GM12878 (cell line): ENCODE results near the gene NUDT22. TPM values are rescaled to one million over a fixed set of nuclear protein-coding genes. Genes with fewer than 3 reads are reported as not detected.

Source experiments
- ATAC-seq: fragments of 200-7000 bp; cut with Tn5 transposase; 3 replicates; pipeline ENCODE4 v1.9.1; 2020; ENCODE audit warnings: mild to moderate bottlenecking, moderate library complexity
- BruUV-seq: library from RNA; stranded (reverse); fragments of 400-500 nt; replicated peaks from 2 replicates; lab custom pipeline; 2021; lab: Mats Ljungman, UMichigan
- CTCF ChIA-PET: fragments of 300-600 bp; sonication (Branson Sonifier 250); formaldehyde crosslinking; extraction: SDS; loops from one replicate; lab custom pipeline; 2021; ENCODE audit warnings: inconsistent platforms; lab: Yijun Ruan, JAX
- POLR2A ChIA-PET: fragments of 350-600 bp; formaldehyde crosslinking; extraction: SDS; loops from one replicate; lab custom pipeline; 2021; ENCODE audit warnings: inconsistent platforms; lab: Charles Lee
- RAD21 ChIA-PET: fragments of 300-600 bp; sonication (Branson Sonifier 250); formaldehyde crosslinking; loops from one replicate; lab custom pipeline; 2023; ENCODE audit warnings: antibody characterized with exemption; ENCODE audit not compliant: unreplicated experiment; lab: Charles Lee
- SMC1A ChIA-PET: fragments of 300-600 bp; sonication (Branson Sonifier 250); formaldehyde crosslinking; loops from one replicate; lab custom pipeline; 2023; ENCODE audit not compliant: unreplicated experiment, uncharacterized antibody; lab: Charles Lee
- DNase-seq: peaks from one replicate; pipeline ENCODE4 v3.0.0-alpha.2; 2011; ENCODE audit warnings: low read depth, low spot score
- FAIRE-seq: peaks from 3 replicates; lab custom pipeline; 2011; peaks lifted over from hg19 to GRCh38; lab: Jason Lieb, UNC
- H2AFZ ChIP-seq: 2 replicates; pipeline ENCODE4 v1.6.0; 2011; ENCODE audit warnings: low read depth, low read length, control low read depth; ENCODE audit not compliant: control insufficient read depth
- H3K27ac ChIP-seq: 2 replicates; pipeline ENCODE4 v1.5.1; 2011; ENCODE audit warnings: control low read depth; ENCODE audit not compliant: control insufficient read depth, insufficient read depth
- H3K27me3 ChIP-seq, 2 experiments: replicated peaks in 1 of 2; 2 replicates each; pipeline versions ENCODE4 v1.6.0 to v1.6.1; 2011; ENCODE audit warnings: low read length in 1 of 2; ENCODE audit not compliant: control insufficient read depth in 2 of 2, insufficient read depth in 2 of 2
- H3K36me3 ChIP-seq, 2 experiments: 2 replicates each; pipeline ENCODE4 v1.5.1; 2011; ENCODE audit warnings: low read length in 1 of 2; ENCODE audit not compliant: control insufficient read depth in 2 of 2, insufficient read depth in 2 of 2
- H3K4me1 ChIP-seq: 2 replicates; pipeline ENCODE4 v1.6.1; 2011; ENCODE audit warnings: mild to moderate bottlenecking, low read length, moderate library complexity, mixed read lengths; ENCODE audit not compliant: control insufficient read depth, insufficient read depth
- H3K4me2 ChIP-seq: 2 replicates; pipeline ENCODE4 v1.6.0; 2011; ENCODE audit warnings: control low read depth; ENCODE audit not compliant: control insufficient read depth, insufficient read depth
- H3K4me3 ChIP-seq: fragments of 200-600 bp; sonication (generic); 2 replicates; pipeline ENCODE4 v1.5.1; 2016
- H3K79me2 ChIP-seq: 2 replicates; pipeline ENCODE4 v1.6.0; 2011; ENCODE audit warnings: low read length; ENCODE audit not compliant: control insufficient read depth, insufficient read depth
- H3K9ac ChIP-seq: 2 replicates; pipeline ENCODE4 v1.8.0; 2011; ENCODE audit warnings: low read length, control low read depth, mixed read lengths; ENCODE audit not compliant: control insufficient read depth, insufficient read depth
- H3K9me3 ChIP-seq: replicated peaks from 3 replicates; pipeline ENCODE4 v1.5.1; 2011; ENCODE audit warnings: mild to moderate bottlenecking, low read length; ENCODE audit not compliant: control insufficient read depth, insufficient read depth
- H4K20me1 ChIP-seq: 2 replicates; pipeline ENCODE4 v1.6.0; 2011; ENCODE audit not compliant: control insufficient read depth, insufficient read depth
- CBX5 ChIP-seq: sonication (generic); IDR thresholded peaks from 2 replicates; pipeline ENCODE4 v1.6.1; 2016; ENCODE audit warnings: low read depth, moderate library complexity, mild to moderate bottlenecking, inconsistent platforms
- DPF2 ChIP-seq: fragments of 450-650 bp; IDR thresholded peaks from 2 replicates; pipeline ENCODE4 v1.6.1; 2017; ENCODE audit warnings: mild to moderate bottlenecking
- MAX ChIP-seq: IDR thresholded peaks from 2 replicates; pipeline ENCODE4 v1.6.1; 2012; ENCODE audit warnings: low read depth, low read length, improper control_type of control experiment
- MTA3 ChIP-seq: IDR thresholded peaks from 2 replicates; pipeline ENCODE4 v1.6.1; 2012; ENCODE audit warnings: low read length, inconsistent platforms, borderline replicate concordance
- MYC ChIP-seq: IDR thresholded peaks from 2 replicates; pipeline ENCODE4 v1.6.1; 2011; ENCODE audit warnings: mild to moderate bottlenecking, low read length, moderate library complexity, inconsistent platforms; ENCODE audit not compliant: insufficient read depth, insufficient replicate concordance, insufficient read length, severe bottlenecking
- POLR2AphosphoS5 ChIP-seq: IDR thresholded peaks from 2 replicates; pipeline ENCODE4 v1.6.1; 2011; ENCODE audit warnings: mild to moderate bottlenecking, low read length, inconsistent platforms
- SMAD1 ChIP-seq: fragments of 450-650 bp; IDR thresholded peaks from 2 replicates; pipeline ENCODE4 v1.6.1; 2018; ENCODE audit warnings: mild to moderate bottlenecking, low read depth; ENCODE audit not compliant: partially characterized antibody
- TCF3 ChIP-seq: IDR thresholded peaks from 2 replicates; pipeline ENCODE4 v1.6.1; 2012; ENCODE audit warnings: low read depth, mild to moderate bottlenecking, low read length, borderline replicate concordance; ENCODE audit not compliant: insufficient read depth
- TCF7 ChIP-seq: IDR thresholded peaks from 2 replicates; pipeline ENCODE4 v1.6.1; 2014; ENCODE audit warnings: antibody characterized with exemption, borderline replicate concordance
- ZNF274 ChIP-seq: IDR thresholded peaks from one replicate; pipeline ENCODE4 v1.8.0; 2011; ENCODE audit not compliant: insufficient read length, insufficient read depth
- WGBS: methylation state at CpG from one replicate; pipeline ENCODE4 v1.1.6; 2016; ENCODE audit warnings: low lambda C conversion rate; ENCODE audit not compliant: insufficient replicate concordance, insufficient coverage; ENCODE audit errors: missing lambda C conversion rate; 5-methylcytosine and 5-hydroxymethylcytosine counted together
- in situ Hi-C: fragments of 300-500 bp; cut with MboI; formaldehyde crosslinking; loops from 9 replicates; pipeline ENCODE4 v1.14.3; 2018; ENCODE audit warnings: mixed read lengths
- intact Hi-C: fragments of 100-400 bp; cut with micrococcal nuclease; formaldehyde crosslinking; loops from one replicate; pipeline ENCODE4 v1.14.2; 2022; ENCODE audit not compliant: unreplicated experiment
- polyA plus RNA-seq, 11 experiments: library from polyadenylated mRNA; depleted of rRNA in 4 of 11; unstranded in 6 of 11; stranded (reverse) in 5 of 11; fragments of >200 nt; fragmentation: Nextera tagmentation in 4 of 11; fragmentation: Illumina TruSeq in 1 of 11; extraction: Ambion mirVana in 4 of 11; extraction: Trizol in 1 of 11; gene quantifications; 1 replicate in 1 of 11; 2 replicates in 10 of 11; pipeline versions ENCODE4 v1.2.1 to v1.2.3, GENCODE V29; 2011 to 2016; ENCODE audit warnings: inconsistent platforms in 2 of 11, missing spikeins in 2 of 11, low read depth in 1 of 11
- total RNA-seq, 4 experiments: library from RNA; depleted of rRNA in 3 of 4; stranded (reverse); fragments of >200 nt in 3 of 4; fragmentation: Illumina TruSeq in 1 of 4; extraction: Trizol in 1 of 4; gene quantifications; 2 replicates each; pipeline versions ENCODE4 v1.2.1 to v1.2.3, GENCODE V29; 2013 to 2021
- TF ChIP-seq, protein P1 (sequence below): fragments of 450-650 bp; formaldehyde crosslinking; IDR thresholded peaks from 2 replicates; pipeline ENCODE4 v1.4.0; 2020; ENCODE audit warnings: mild to moderate bottlenecking, moderate library complexity
- TF ChIP-seq, protein P2 (sequence below): fragments of 450-650 bp; IDR thresholded peaks from 2 replicates; pipeline ENCODE4 v1.6.1; 2017; ENCODE audit warnings: borderline replicate concordance
- TF ChIP-seq, protein P3 (sequence below): fragments of 150-350 bp; IDR thresholded peaks from 2 replicates; pipeline ENCODE4 v1.6.1; 2014; ENCODE audit warnings: mild to moderate bottlenecking, low read depth, low read length

Gene NUDT22
- total and polyA plus RNA-seq, 10 of the 15 experiments (the other 5 are each of a cell fraction or from before 2014, with no cell fraction given), result 6.7 to 115 (median 64.7) TPM

DNA sequence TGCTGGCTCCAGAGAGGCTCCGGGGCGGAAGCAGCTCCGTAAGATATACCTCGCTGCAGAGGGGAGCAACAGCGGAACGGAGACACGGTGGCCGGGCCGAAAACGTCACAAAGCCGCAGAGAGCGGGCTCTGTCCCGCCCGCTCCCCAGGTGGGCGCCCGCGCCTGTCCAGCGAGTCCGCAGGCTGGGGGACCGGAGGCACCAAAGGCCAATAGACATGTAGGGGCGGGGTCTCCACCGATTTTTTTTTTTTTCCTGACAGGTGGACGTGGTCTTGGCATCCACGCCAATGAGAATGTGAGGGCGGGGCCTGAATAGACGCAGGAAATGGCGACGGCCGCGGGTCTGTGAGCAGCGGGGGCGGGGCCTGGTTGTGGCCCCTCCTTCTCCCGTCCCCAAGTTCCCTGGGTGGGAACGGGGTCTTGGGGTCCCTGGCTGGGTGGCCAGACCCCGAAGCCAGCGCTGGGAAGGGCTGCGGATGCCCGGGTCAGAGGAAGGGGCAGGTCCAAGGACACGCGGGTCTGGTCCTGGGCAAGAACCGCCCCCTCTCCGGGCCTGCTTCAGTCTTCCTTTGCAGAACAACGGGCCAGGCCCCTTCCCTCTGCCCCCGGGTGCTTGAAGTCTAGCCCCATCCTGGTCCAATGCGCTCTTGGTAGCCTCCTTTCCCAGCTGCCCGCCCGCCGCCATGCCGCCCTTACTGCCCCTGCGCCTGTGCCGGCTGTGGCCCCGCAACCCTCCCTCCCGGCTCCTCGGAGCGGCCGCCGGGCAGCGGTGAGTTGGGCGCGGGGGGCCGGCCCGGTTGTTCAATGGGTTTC is 4.3 kb downstream of the NUDT22 start, which contains the start of gene DNAJC4:
DNAJC4 (plus strand) TSS at position 378 of the 814 bp plus-strand sequence; CDS start at position 685, 307 bp downstream.
- H3K9ac ChIP-seq, result peak within 1 kb of the TSS; percentile 79
- ChIA-PET RAD21 (interaction anchor here (0.6 to 1.0 kb wide), 2 partner anchors 24 to 26 kb away, joined by 3 to 6 read pairs; partner anchors contain the start of gene FERMT3), CTCF (interaction anchor here (0.6 to 1.2 kb wide), 3 partner anchors 23 to 70 kb away, joined by 3 to 8 read pairs (median 4); partner anchors contain the start of gene FERMT3), SMC1A (no interaction called here), POLR2A (interaction anchor here (0.7 to 9.7 kb wide), 6 partner anchors 9 to 74 kb away, joined by 4 to 77 read pairs (median 6); partner anchors contain the start of genes FKBP2 and PPP1R14B)
- H3K27me3 ChIP-seq, result no peaks in the 10 kb centered on the region
- no peaks in the 10 kb centered on the region for H3K36me3 ChIP-seq
- in situ Hi-C loops (loop anchor here (25.0 kb wide), 1 partner anchor 1632 kb away; the partner anchor contains the start of genes CFL1, EFEMP2 and MUS81), intact Hi-C loops (no loop called here)
- FAIRE-seq (peak; percentile 64), ATAC-seq (peak; percentile 61), DNase-seq (peak; percentile 62)
- H3K9me3 ChIP-seq, result no peaks in the 10 kb centered on the region
- H2AFZ ChIP-seq, result peak within 1 kb of the TSS; percentile 94
- no TSS peak for BruUV-seq
- H3K4me2 ChIP-seq, result peak within 1 kb of the TSS; percentile 98
- peaks cover 34% of the 10 kb centered on the region for H3K4me1 ChIP-seq
- H3K27ac ChIP-seq, result peak within 1 kb of the TSS; percentile 86
- peak within 1 kb of the TSS; percentile 95 for H3K4me3 ChIP-seq
- no peaks in the 10 kb centered on the region for H4K20me1 ChIP-seq
- under 1% methylated on average over 56 of the region's 62 CpGs for WGBS
- peaks cover 36% of the 10 kb centered on the region for H3K79me2 ChIP-seq
- TF ChIP-seq MYC (no peak), TCF7 (no peak), POLR2AphosphoS5 (peak; percentile 38; the same call in 1 of the 2 replicates), DPF2 (0 out of 2 replicates have a peak, but pooled peaks have one; percentile 49), TCF3 (peak; percentile 94), ZNF274 (no peak), MTA3 (no peak), SMAD1 (no peak), CBX5 (no peak), MAX (no peak; the same call in none of the 2 replicates)
- TF ChIP-seq, protein P1, sequence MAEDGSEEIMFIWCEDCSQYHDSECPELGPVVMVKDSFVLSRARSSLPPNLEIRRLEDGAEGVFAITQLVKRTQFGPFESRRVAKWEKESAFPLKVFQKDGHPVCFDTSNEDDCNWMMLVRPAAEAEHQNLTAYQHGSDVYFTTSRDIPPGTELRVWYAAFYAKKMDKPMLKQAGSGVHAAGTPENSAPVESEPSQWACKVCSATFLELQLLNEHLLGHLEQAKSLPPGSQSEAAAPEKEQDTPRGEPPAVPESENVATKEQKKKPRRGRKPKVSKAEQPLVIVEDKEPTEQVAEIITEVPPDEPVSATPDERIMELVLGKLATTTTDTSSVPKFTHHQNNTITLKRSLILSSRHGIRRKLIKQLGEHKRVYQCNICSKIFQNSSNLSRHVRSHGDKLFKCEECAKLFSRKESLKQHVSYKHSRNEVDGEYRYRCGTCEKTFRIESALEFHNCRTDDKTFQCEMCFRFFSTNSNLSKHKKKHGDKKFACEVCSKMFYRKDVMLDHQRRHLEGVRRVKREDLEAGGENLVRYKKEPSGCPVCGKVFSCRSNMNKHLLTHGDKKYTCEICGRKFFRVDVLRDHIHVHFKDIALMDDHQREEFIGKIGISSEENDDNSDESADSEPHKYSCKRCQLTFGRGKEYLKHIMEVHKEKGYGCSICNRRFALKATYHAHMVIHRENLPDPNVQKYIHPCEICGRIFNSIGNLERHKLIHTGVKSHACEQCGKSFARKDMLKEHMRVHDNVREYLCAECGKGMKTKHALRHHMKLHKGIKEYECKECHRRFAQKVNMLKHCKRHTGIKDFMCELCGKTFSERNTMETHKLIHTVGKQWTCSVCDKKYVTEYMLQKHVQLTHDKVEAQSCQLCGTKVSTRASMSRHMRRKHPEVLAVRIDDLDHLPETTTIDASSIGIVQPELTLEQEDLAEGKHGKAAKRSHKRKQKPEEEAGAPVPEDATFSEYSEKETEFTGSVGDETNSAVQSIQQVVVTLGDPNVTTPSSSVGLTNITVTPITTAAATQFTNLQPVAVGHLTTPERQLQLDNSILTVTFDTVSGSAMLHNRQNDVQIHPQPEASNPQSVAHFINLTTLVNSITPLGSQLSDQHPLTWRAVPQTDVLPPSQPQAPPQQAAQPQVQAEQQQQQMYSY (CRISPR knock-in tag), result no peak
- TF ChIP-seq, protein P2, sequence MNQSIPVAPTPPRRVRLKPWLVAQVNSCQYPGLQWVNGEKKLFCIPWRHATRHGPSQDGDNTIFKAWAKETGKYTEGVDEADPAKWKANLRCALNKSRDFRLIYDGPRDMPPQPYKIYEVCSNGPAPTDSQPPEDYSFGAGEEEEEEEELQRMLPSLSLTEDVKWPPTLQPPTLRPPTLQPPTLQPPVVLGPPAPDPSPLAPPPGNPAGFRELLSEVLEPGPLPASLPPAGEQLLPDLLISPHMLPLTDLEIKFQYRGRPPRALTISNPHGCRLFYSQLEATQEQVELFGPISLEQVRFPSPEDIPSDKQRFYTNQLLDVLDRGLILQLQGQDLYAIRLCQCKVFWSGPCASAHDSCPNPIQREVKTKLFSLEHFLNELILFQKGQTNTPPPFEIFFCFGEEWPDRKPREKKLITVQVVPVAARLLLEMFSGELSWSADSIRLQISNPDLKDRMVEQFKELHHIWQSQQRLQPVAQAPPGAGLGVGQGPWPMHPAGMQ, result no peak
- TF ChIP-seq, protein P3, sequence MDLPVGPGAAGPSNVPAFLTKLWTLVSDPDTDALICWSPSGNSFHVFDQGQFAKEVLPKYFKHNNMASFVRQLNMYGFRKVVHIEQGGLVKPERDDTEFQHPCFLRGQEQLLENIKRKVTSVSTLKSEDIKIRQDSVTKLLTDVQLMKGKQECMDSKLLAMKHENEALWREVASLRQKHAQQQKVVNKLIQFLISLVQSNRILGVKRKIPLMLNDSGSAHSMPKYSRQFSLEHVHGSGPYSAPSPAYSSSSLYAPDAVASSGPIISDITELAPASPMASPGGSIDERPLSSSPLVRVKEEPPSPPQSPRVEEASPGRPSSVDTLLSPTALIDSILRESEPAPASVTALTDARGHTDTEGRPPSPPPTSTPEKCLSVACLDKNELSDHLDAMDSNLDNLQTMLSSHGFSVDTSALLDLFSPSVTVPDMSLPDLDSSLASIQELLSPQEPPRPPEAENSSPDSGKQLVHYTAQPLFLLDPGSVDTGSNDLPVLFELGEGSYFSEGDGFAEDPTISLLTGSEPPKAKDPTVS, result no peak
